ENCODE results near the gene PHGDH.
"Not testable (repeated sequence)": the region's sequence is repeated elsewhere in the genome, so short reads cannot be mapped to it uniquely, and the experiment has no call there.

Gene PHGDH

GRCh38 chr1:119766374-119766794, 54.6 kb downstream of the PHGDH start:
- no peak for DNase-seq (ENCODE audit: low read depth)

- DNase-seq (ENCODE audit: low read depth): no peak
Observed at GRCh38 chr1:119767486-119767885, 55.8 kb downstream of the PHGDH start.

DNA sequence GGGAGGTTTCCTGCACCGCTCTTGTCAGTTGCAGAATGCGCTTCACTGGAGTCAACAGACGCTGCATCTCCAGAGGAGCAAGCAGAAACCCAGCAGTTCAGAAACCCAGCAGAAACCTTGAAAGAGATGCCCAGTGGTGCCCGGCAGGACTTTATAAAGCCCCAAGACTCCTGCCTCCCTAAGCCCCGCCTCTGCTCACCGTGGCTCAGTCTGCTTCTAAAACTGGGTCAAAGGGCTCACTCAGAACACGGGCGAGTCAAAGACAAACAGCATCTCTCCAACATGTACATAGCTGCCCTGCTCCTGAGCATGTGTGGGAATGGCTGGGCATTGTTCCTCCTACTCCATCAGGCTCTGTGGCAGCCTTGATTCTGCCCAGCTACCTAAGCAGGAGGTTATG, 57.0 kb downstream of the PHGDH start, which contains the start of gene HMGCS2:
HMGCS2 (minus strand) TSS at position 128 of the 400 bp plus-strand sequence; CDS start at position 67, 61 bp downstream.
- no peak for DNase-seq (ENCODE audit: low read depth)

DNA sequence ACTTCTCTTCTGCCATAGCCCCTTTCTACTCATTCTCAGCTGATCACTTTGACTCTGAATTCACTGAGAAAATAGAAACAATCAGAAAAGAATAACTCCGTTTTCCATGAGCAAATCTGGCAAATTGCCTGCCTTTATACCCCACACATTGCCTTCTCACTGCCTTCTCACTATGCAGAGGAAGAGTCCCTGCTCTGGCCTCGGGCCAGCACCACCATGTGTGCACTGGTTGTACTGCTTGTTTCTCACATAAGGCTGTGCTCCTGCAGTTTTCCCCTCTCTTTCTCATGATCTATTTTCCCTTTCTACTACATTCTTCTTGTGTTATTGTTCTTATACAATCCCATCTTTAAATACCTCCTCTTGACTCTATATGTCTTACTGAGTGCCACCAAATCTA, 59.3 kb downstream of the PHGDH start:
- no peak for DNase-seq (ENCODE audit: low read depth)

DNA sequence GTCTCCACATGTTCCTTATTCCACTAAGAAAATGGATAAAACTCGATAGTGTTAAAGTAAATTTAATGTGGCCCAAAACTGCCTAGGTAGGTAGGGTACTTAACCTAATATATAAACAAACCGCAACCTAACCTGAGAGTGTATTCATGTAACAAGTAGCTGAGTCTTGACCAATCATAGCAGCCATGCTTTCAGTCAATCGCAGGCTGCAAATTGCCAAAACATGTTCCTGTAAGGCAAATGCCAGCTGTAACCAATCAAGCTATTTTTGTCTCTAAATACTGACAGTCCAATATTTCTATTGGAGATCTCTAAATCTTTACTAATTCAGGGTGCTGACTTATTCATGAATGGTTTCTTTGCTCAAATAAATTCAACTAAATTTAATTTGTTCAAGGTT, 60.0 kb downstream of the PHGDH start:
- no peak for DNase-seq (ENCODE audit: low read depth)

GRCh38 chr1:119772298-119772697, 60.6 kb downstream of the PHGDH start:
- no peak for DNase-seq (ENCODE audit: low read depth)

GRCh38 chr1:119773711-119774241, 62.0 kb downstream of the PHGDH start:
- DNase-seq (ENCODE audit: low read depth): no peak

- DNase-seq (ENCODE audit: low read depth): no peak
Observed at GRCh38 chr1:119774746-119775490, 63.2 kb downstream of the PHGDH start.

DNA sequence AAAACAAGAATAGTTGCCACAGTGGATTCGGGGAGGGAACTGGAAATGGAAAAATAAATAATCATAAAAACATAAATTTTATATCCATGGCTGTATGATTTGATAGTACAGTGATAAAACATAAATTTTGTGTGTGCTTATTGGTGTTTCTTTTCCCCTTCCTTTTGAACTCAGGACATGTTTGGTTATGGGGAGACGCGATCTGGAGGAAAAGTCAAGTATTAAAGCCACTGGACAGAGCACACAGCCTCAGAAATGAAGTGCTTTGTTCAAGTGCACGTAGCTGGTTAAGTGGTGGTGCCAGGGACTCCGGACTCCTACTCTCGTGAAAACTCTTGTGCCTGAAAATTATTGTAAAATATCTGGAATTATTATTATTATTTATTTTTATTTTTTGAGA, 66.6 kb downstream of the PHGDH start:
- DNase-seq (ENCODE audit: low read depth): no peak

GRCh38 chr1:119778886-119779560, 67.3 kb downstream of the PHGDH start:
- no peak for DNase-seq (ENCODE audit: low read depth)

GRCh38 chr1:119779869-119780356, 68.2 kb downstream of the PHGDH start:
- DNase-seq (ENCODE audit: low read depth): no peak

- no peak for DNase-seq (ENCODE audit: low read depth)
Observed at GRCh38 chr1:119781434-119782210, 69.9 kb downstream of the PHGDH start.

DNA sequence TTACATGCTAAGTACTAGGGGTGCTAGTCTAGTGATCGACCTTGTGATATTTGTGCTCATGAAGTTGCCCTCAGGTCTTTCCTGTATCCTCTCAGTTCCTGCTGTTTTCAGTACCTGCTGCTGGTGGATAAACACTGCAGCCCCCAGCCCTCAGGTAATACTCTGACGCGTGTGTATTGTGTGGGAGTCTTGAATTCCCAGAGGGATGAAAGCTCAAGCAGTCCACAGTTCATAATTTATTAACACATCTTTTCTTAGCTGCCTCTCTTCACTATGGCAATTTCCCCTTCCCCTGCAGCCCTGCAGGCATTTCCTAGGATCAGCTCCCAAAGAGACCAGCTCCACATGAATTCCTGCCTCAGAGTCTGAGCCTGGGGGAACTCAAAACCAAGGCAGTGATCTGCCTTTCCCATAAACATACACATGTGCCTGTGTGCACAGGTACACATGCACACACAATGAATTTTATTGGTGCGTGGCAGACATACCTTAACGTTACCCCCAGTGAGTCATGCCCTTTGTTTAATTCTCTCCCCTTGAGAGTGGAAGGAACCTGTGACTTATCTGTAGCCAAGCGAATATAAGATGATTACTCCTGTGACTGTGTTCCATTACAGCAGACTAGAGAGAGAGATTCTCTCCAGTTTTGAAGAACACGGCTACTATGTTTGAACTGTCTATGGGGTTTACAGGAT, 71.0 kb downstream of the PHGDH start:
- no peak for DNase-seq (ENCODE audit: low read depth)

- DNase-seq (ENCODE audit: low read depth): no peak
Observed at GRCh38 chr1:119783354-119784185, 71.8 kb downstream of the PHGDH start.

DNA sequence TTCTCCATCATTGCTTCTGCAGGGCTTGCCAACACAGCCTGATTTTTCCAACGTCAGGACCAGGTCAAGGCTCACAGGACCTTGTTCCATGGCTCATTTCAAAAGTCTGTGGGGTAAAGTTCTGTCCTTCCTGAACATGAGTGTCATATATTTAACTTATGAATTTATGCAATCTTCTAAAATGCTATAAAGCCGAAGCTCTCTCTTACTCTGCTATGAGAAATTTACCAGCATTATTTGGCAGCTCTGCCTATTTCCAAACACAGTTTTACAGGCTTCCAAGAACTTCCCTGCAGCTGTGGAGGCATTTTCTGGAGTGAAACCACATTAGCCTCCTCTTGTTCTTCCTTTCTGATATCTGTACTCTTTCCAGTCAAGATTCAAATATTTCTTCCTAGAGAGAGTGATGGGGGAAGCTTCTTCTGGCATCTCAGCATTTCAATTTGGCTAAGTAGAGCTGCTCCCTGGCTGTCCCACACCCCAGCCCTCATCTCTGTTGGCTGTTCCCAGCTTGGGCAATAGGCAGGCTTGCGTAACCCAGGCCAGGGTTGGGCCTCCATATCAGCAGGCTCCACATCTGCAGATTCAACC, 72.6 kb downstream of the PHGDH start:
- DNase-seq (ENCODE audit: low read depth): no peak

- not testable (repeated sequence) for DNase-seq (ENCODE audit: low read depth)
Observed at GRCh38 chr1:119786046-119786445, 74.3 kb downstream of the PHGDH start.

GRCh38 chr1:119786473-119787050, 74.8 kb downstream of the PHGDH start:
- DNase-seq (ENCODE audit: low read depth): not testable (repeated sequence)

- DNase-seq (ENCODE audit: low read depth): no peak
Observed at GRCh38 chr1:119787776-119788175, 76.0 kb downstream of the PHGDH start.

- no peak for DNase-seq (ENCODE audit: low read depth)
Observed at GRCh38 chr1:119790451-119791198, 78.9 kb downstream of the PHGDH start.
